Stimulated activated memory B cell treated with anti-CD40 and anti-IgM and Interleukin-4, amounts not matched to agents 10 μg/mL and 1 μg/mL and 100 μg/mL, for 72 hours (primary cell): ENCODE results near the gene PDCD6IP.

Source experiments
- ATAC-seq: fragments of 150-1000 bp; cut with Tn5 transposase; 2 replicates; pipeline ENCODE4 v1.10.0; 2021
- H3K27ac Mint-ChIP-seq: one replicate; pipeline ENCODE4 v1.8.0; 2022; ENCODE audit warnings: mild to moderate bottlenecking, mixed read lengths
- H3K27me3 Mint-ChIP-seq: one replicate; pipeline ENCODE4 v1.8.0; 2022; ENCODE audit warnings: mixed read lengths
- H3K36me3 Mint-ChIP-seq: one replicate; pipeline ENCODE4 v1.8.0; 2022; ENCODE audit warnings: mixed read lengths
- H3K4me1 Mint-ChIP-seq: one replicate; pipeline ENCODE4 v1.8.0; 2022; ENCODE audit warnings: mixed read lengths
- H3K4me3 Mint-ChIP-seq: one replicate; pipeline ENCODE4 v1.8.0; 2022; ENCODE audit warnings: mild to moderate bottlenecking, moderate library complexity, mixed read lengths
- H3K9me3 Mint-ChIP-seq: one replicate; pipeline ENCODE4 v1.8.0; 2022; ENCODE audit warnings: mixed read lengths

Gene PDCD6IP

GRCh38 chr3:33887478-33887877, 89.0 kb downstream of the PDCD6IP start:
- H3K9me3 Mint-ChIP-seq = no peaks in the 10 kb centered on the region
- no peak overlapping the region for H3K27ac Mint-ChIP-seq

GRCh38 chr3:33889394-33890039, 91.1 kb downstream of the PDCD6IP start:
- Mint-ChIP-seq H3K4me3 (no peak overlapping the region), H3K4me1 (no peaks in the 10 kb centered on the region), H3K27me3 (no peaks in the 10 kb centered on the region), H3K9me3 (no peaks in the 10 kb centered on the region), H3K36me3 (no peaks in the 10 kb centered on the region), H3K27ac (no peak overlapping the region)
- no peak for ATAC-seq

More at GRCh38 chr3:33887478-33887877, 89.0 kb downstream of the PDCD6IP start:
- no peak for ATAC-seq
- Mint-ChIP-seq H3K4me1 (no peaks in the 10 kb centered on the region), H3K27me3 (no peaks in the 10 kb centered on the region), H3K4me3 (no peak overlapping the region), H3K36me3 (no peaks in the 10 kb centered on the region)

GRCh38 chr3:33892655-33893054, 94.2 kb downstream of the PDCD6IP start:
- H3K36me3 Mint-ChIP-seq = no peaks in the 10 kb centered on the region

GRCh38 chr3:33895658-33896057, 97.2 kb downstream of the PDCD6IP start:
- Mint-ChIP-seq H3K36me3 (no peaks in the 10 kb centered on the region), H3K4me3 (no peak overlapping the region), H3K4me1 (no peaks in the 10 kb centered on the region), H3K27ac (no peak overlapping the region), H3K27me3 (peaks cover 8% of the 10 kb centered on the region), H3K9me3 (no peaks in the 10 kb centered on the region)
- ATAC-seq = no peak

More at GRCh38 chr3:33892655-33893054, 94.2 kb downstream of the PDCD6IP start:
- ATAC-seq = no peak
- Mint-ChIP-seq H3K4me3 (no peak overlapping the region), H3K27ac (no peak overlapping the region), H3K4me1 (no peaks in the 10 kb centered on the region), H3K27me3 (no peaks in the 10 kb centered on the region), H3K9me3 (no peaks in the 10 kb centered on the region)

- peaks cover 8% of the 10 kb centered on the region for H3K27me3 Mint-ChIP-seq
These were observed 98.9 kb downstream of the PDCD6IP start for GRCh38 chr3:33897306-33897705.

GRCh38 chr3:33898901-33899300, 100.5 kb downstream of the PDCD6IP start:
- peaks cover 8% of the 10 kb centered on the region for H3K27me3 Mint-ChIP-seq
- no peaks in the 10 kb centered on the region for H3K36me3 Mint-ChIP-seq
- H3K9me3 Mint-ChIP-seq = no peaks in the 10 kb centered on the region
- H3K4me1 Mint-ChIP-seq = no peaks in the 10 kb centered on the region
- no peak overlapping the region for H3K4me3 Mint-ChIP-seq
- ATAC-seq = no peak
- H3K27ac Mint-ChIP-seq = no peak overlapping the region

More at GRCh38 chr3:33897306-33897705, 98.9 kb downstream of the PDCD6IP start:
- H3K4me1 Mint-ChIP-seq = no peaks in the 10 kb centered on the region
- H3K4me3 Mint-ChIP-seq = no peak overlapping the region
- H3K9me3 Mint-ChIP-seq = no peaks in the 10 kb centered on the region
- ATAC-seq = no peak
- H3K36me3 Mint-ChIP-seq = no peaks in the 10 kb centered on the region
- H3K27ac Mint-ChIP-seq = no peak overlapping the region

- peaks cover 8% of the 10 kb centered on the region for H3K27me3 Mint-ChIP-seq
- H3K9me3 Mint-ChIP-seq = no peaks in the 10 kb centered on the region
- no peaks in the 10 kb centered on the region for H3K4me1 Mint-ChIP-seq
- H3K36me3 Mint-ChIP-seq = no peaks in the 10 kb centered on the region
- no peak for ATAC-seq
- no peak overlapping the region for H3K27ac Mint-ChIP-seq
- H3K4me3 Mint-ChIP-seq = no peak overlapping the region
These were observed 102.0 kb downstream of the PDCD6IP start for GRCh38 chr3:33900440-33900808.

GRCh38 chr3:33900809-33901505, 102.5 kb downstream of the PDCD6IP start:
- no peak for ATAC-seq
- H3K9me3 Mint-ChIP-seq = no peaks in the 10 kb centered on the region
- no peak overlapping the region for H3K27ac Mint-ChIP-seq
- H3K36me3 Mint-ChIP-seq = no peaks in the 10 kb centered on the region
- no peak overlapping the region for H3K4me3 Mint-ChIP-seq
- no peaks in the 10 kb centered on the region for H3K4me1 Mint-ChIP-seq
- H3K27me3 Mint-ChIP-seq = peaks cover 8% of the 10 kb centered on the region

GRCh38 chr3:33901862-33902563, 103.6 kb downstream of the PDCD6IP start:
- H3K36me3 Mint-ChIP-seq = no peaks in the 10 kb centered on the region
- ATAC-seq = no peak

GRCh38 chr3:33904730-33905129, 106.3 kb downstream of the PDCD6IP start:
- ATAC-seq = peak; percentile 42
- Mint-ChIP-seq H3K4me1 (no peaks in the 10 kb centered on the region), H3K27me3 (no peaks in the 10 kb centered on the region), H3K9me3 (no peaks in the 10 kb centered on the region), H3K36me3 (no peaks in the 10 kb centered on the region), H3K27ac (no peak overlapping the region), H3K4me3 (no peak overlapping the region)

More at GRCh38 chr3:33901862-33902563, 103.6 kb downstream of the PDCD6IP start:
- no peaks in the 10 kb centered on the region for H3K9me3 Mint-ChIP-seq
- H3K27me3 Mint-ChIP-seq = peaks cover 8% of the 10 kb centered on the region
- H3K27ac Mint-ChIP-seq = no peak overlapping the region
- no peak overlapping the region for H3K4me3 Mint-ChIP-seq
- no peaks in the 10 kb centered on the region for H3K4me1 Mint-ChIP-seq

- Mint-ChIP-seq H3K4me3 (no peak overlapping the region), H3K36me3 (no peaks in the 10 kb centered on the region), H3K9me3 (no peaks in the 10 kb centered on the region), H3K27me3 (no peaks in the 10 kb centered on the region), H3K4me1 (no peaks in the 10 kb centered on the region), H3K27ac (no peak overlapping the region)
- ATAC-seq = no peak
These were observed 109.9 kb downstream of the PDCD6IP start for GRCh38 chr3:33908250-33908851.

GRCh38 chr3:33909547-33909946, 111.1 kb downstream of the PDCD6IP start:
- H3K4me1 Mint-ChIP-seq = no peaks in the 10 kb centered on the region
- no peaks in the 10 kb centered on the region for H3K9me3 Mint-ChIP-seq
- no peak overlapping the region for H3K4me3 Mint-ChIP-seq
- ATAC-seq = no peak
- no peak overlapping the region for H3K27ac Mint-ChIP-seq
- no peaks in the 10 kb centered on the region for H3K36me3 Mint-ChIP-seq
- no peaks in the 10 kb centered on the region for H3K27me3 Mint-ChIP-seq

GRCh38 chr3:33910031-33910430, 111.6 kb downstream of the PDCD6IP start:
- Mint-ChIP-seq H3K4me1 (no peaks in the 10 kb centered on the region), H3K9me3 (no peaks in the 10 kb centered on the region), H3K27me3 (peaks cover 2% of the 10 kb centered on the region), H3K27ac (no peak overlapping the region), H3K36me3 (no peaks in the 10 kb centered on the region), H3K4me3 (no peak overlapping the region)
- no peak for ATAC-seq

- Mint-ChIP-seq H3K27me3 (peaks cover 17% of the 10 kb centered on the region), H3K4me1 (peaks cover 6% of the 10 kb centered on the region), H3K27ac (no peak overlapping the region), H3K9me3 (no peaks in the 10 kb centered on the region), H3K4me3 (no peak overlapping the region), H3K36me3 (no peaks in the 10 kb centered on the region)
- ATAC-seq = no peak
These were observed 113.3 kb downstream of the PDCD6IP start for GRCh38 chr3:33911525-33912322.

GRCh38 chr3:33914212-33914611, 115.8 kb downstream of the PDCD6IP start:
- Mint-ChIP-seq H3K4me1 (peaks cover 6% of the 10 kb centered on the region), H3K4me3 (no peak overlapping the region), H3K9me3 (no peaks in the 10 kb centered on the region), H3K27me3 (peaks cover 17% of the 10 kb centered on the region), H3K27ac (no peak overlapping the region), H3K36me3 (no peaks in the 10 kb centered on the region)
- no peak for ATAC-seq
